Osteoblast (primary cell): Measurements from ENCODE around the gene SNTG2. TPM values are rescaled to one million over a fixed set of nuclear protein-coding genes. Genes with fewer than 3 reads are reported as not detected.

Experiments
- DNase-seq: peaks from one replicate; pipeline ENCODE4 v3.0.0; 2011; ENCODE audit warnings: low spot score, mixed read lengths; ENCODE audit not compliant: insufficient read length; ENCODE audit errors: missing footprints
- H2AFZ ChIP-seq: 2 replicates; pipeline ENCODE4 v1.6.0; 2011; ENCODE audit warnings: mild to moderate bottlenecking, low read length
- H3K27ac ChIP-seq: 2 replicates; pipeline ENCODE4 v1.5.1; 2011; ENCODE audit warnings: mild to moderate bottlenecking, low read depth, low read length, moderate library complexity
- H3K27me3 ChIP-seq: 2 replicates; pipeline ENCODE4 v1.6.0; 2012; ENCODE audit warnings: mild to moderate bottlenecking, control low read depth, inconsistent platforms, low read length, moderate library complexity; ENCODE audit not compliant: insufficient read depth
- H3K36me3 ChIP-seq: 2 replicates; pipeline ENCODE4 v1.5.1; 2011; ENCODE audit warnings: mild to moderate bottlenecking, low read length, control low read depth, moderate library complexity; ENCODE audit not compliant: insufficient read depth
- H3K4me1 ChIP-seq: 2 replicates; pipeline ENCODE4 v1.5.1; 2011; ENCODE audit warnings: mild to moderate bottlenecking, low read length, control low read depth, moderate library complexity; ENCODE audit not compliant: insufficient read depth
- H3K4me2 ChIP-seq: 2 replicates; pipeline ENCODE4 v1.6.0; 2011; ENCODE audit warnings: mild to moderate bottlenecking, low read length; ENCODE audit not compliant: insufficient read depth
- H3K4me3 ChIP-seq: fragments of 200-600 bp; sonication (generic); 3 replicates; pipeline ENCODE4 v1.5.1; 2012; ENCODE audit warnings: mild to moderate bottlenecking, low read length, inconsistent platforms; ENCODE audit not compliant: insufficient read depth
- H3K79me2 ChIP-seq: 2 replicates; pipeline ENCODE4 v1.6.0; 2012; ENCODE audit warnings: mild to moderate bottlenecking, low read length, control low read depth, inconsistent platforms; ENCODE audit not compliant: insufficient read depth
- H3K9me3 ChIP-seq: 2 replicates; pipeline ENCODE4 v1.5.1; 2011; ENCODE audit warnings: low read depth, low read length, control low read depth
- H4K20me1 ChIP-seq: 2 replicates; pipeline ENCODE4 v1.6.0; 2012; ENCODE audit warnings: mild to moderate bottlenecking, low read length, control low read depth; ENCODE audit not compliant: insufficient read depth
- total RNA-seq: library from RNA; depleted of rRNA; stranded (reverse); fragments of >200 nt; gene quantifications from 2 replicates; pipeline ENCODE4 v1.2.3, GENCODE V29; 2012
- TF ChIP-seq, protein P1 (sequence below): IDR thresholded peaks from 2 replicates; pipeline ENCODE4 v1.5.1; 2011; ENCODE audit warnings: mild to moderate bottlenecking, low read depth, low read length, moderate library complexity; ENCODE audit errors: extremely low read depth

Gene SNTG2
- total RNA-seq, 1 donor: 1.4 TPM

DNA sequence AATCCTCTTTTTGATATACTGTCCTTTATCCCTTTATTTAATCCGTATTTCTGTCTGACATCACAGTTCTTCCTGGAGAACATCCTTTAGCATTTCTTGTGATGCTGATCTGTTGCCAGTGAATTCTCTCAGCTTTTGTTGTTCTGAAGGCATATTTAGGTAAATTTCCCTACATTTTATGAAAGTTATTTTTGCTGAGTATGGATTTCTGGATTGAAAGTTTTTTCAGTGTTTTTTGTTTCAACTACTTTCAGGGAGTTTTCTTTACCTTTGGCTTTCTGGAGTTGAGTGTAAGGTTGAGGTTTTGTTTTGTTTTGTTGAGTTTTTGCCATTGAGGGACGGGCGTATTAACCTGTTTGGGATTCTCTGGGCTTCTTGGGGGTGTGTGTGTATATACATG lies 22.5 kb downstream of the SNTG2 start:
- Histone ChIP-seq H4K20me1 (no peaks in the 10 kb centered on the region), H3K79me2 (no peaks in the 10 kb centered on the region), H3K4me3 (no peak overlapping the region), H2AFZ (no peak overlapping the region), H3K4me1 (no peaks in the 10 kb centered on the region), H3K27me3 (no peaks in the 10 kb centered on the region), H3K36me3 (no peaks in the 10 kb centered on the region), H3K27ac (no peak overlapping the region), H3K4me2 (no peak overlapping the region), H3K9me3 (no peaks in the 10 kb centered on the region)
- DNase-seq: no peak
- TF ChIP-seq, protein P1, sequence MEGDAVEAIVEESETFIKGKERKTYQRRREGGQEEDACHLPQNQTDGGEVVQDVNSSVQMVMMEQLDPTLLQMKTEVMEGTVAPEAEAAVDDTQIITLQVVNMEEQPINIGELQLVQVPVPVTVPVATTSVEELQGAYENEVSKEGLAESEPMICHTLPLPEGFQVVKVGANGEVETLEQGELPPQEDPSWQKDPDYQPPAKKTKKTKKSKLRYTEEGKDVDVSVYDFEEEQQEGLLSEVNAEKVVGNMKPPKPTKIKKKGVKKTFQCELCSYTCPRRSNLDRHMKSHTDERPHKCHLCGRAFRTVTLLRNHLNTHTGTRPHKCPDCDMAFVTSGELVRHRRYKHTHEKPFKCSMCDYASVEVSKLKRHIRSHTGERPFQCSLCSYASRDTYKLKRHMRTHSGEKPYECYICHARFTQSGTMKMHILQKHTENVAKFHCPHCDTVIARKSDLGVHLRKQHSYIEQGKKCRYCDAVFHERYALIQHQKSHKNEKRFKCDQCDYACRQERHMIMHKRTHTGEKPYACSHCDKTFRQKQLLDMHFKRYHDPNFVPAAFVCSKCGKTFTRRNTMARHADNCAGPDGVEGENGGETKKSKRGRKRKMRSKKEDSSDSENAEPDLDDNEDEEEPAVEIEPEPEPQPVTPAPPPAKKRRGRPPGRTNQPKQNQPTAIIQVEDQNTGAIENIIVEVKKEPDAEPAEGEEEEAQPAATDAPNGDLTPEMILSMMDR: no peak

- TF ChIP-seq, protein P1: no peak
- Histone ChIP-seq H3K4me1 (no peaks in the 10 kb centered on the region), H3K27me3 (no peaks in the 10 kb centered on the region), H3K9me3 (no peaks in the 10 kb centered on the region), H3K4me3 (no peak overlapping the region), H3K4me2 (no peak overlapping the region), H2AFZ (no peak overlapping the region), H4K20me1 (no peaks in the 10 kb centered on the region), H3K36me3 (no peaks in the 10 kb centered on the region), H3K27ac (no peak overlapping the region), H3K79me2 (no peaks in the 10 kb centered on the region)
- DNase-seq: no peak
Measured at GRCh38 chr2:974054-974453, 23.4 kb downstream of the SNTG2 start.

GRCh38 chr2:974502-974901 lies 23.9 kb downstream of the SNTG2 start:
- H2AFZ ChIP-seq: no peak overlapping the region
- H3K36me3 ChIP-seq: no peaks in the 10 kb centered on the region
- TF ChIP-seq, protein P1: no peak
- H3K79me2 ChIP-seq: no peaks in the 10 kb centered on the region
- H3K4me1 ChIP-seq: no peaks in the 10 kb centered on the region
- no peaks in the 10 kb centered on the region for H3K9me3 ChIP-seq
- no peak overlapping the region for H3K4me2 ChIP-seq
- no peaks in the 10 kb centered on the region for H3K27me3 ChIP-seq
- DNase-seq: no peak
- no peaks in the 10 kb centered on the region for H4K20me1 ChIP-seq
- H3K4me3 ChIP-seq: no peak overlapping the region
- no peak overlapping the region for H3K27ac ChIP-seq

DNA sequence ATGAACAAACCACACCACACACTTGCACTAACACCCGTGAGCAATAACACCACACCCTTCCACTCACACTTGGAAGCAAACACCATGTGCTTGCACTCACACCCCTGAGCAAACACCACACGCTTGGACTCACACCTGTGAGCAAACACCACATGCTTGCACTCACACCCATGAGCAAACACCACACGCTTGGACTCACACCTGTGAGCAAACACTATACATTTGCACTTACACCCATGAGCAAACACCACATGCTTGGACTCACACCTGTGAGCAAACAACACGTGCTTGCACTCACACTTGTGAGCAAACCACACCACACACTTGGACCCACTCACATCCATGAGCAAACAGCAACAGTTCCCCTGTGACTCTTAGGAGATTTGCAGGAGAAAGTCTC lies 24.4 kb downstream of the SNTG2 start:
- H3K4me1 ChIP-seq: no peaks in the 10 kb centered on the region
- TF ChIP-seq, protein P1: no peak
- H4K20me1 ChIP-seq: no peaks in the 10 kb centered on the region
- H3K79me2 ChIP-seq: no peaks in the 10 kb centered on the region
- no peak overlapping the region for H3K4me3 ChIP-seq
- no peaks in the 10 kb centered on the region for H3K36me3 ChIP-seq
- no peaks in the 10 kb centered on the region for H3K9me3 ChIP-seq
- H3K27ac ChIP-seq: no peak overlapping the region
- H3K27me3 ChIP-seq: no peaks in the 10 kb centered on the region
- H3K4me2 ChIP-seq: no peak overlapping the region
- no peak overlapping the region for H2AFZ ChIP-seq
- no peak for DNase-seq
